Adrenal gland (tissue), 12 donors: ENCODE measurements around the gene SYNPO2. TPM values are rescaled to one million over a fixed set of nuclear protein-coding genes. Genes with fewer than 3 reads are reported as not detected.
"Not testable (repeated sequence)": the region's sequence is repeated elsewhere in the genome, so short reads cannot be mapped to it uniquely, and the experiment has no call there.

Experiments
- DNase-seq, 7 donors: peaks; one replicate each; pipeline ENCODE4 v3.0.0-alpha.2; 2019 to 2020
- H3K27ac ChIP-seq, 5 donors: fragments of 200-600 bp; sonication (generic) in 4 of 5; 1 replicate in 3 of 5; 2 replicates in 2 of 5; pipeline versions ENCODE4 v1.5.1 to v1.8.0; 2016 to 2020; ENCODE audit warnings: mild to moderate bottlenecking in 1 of 5
- H3K27me3 ChIP-seq: fragments of 200-600 bp; 2 replicates; pipeline ENCODE4 v1.8.0; 2021
- H3K36me3 ChIP-seq, 2 donors: fragments of 200-600 bp; replicated peaks in 1 of 2; 1 replicate in 1 of 2; 2 replicates in 1 of 2; pipeline versions ENCODE4 v1.5.1 to v1.8.0; 2018 to 2022
- H3K4me1 ChIP-seq, 2 donors: fragments of 200-600 bp; replicated peaks in 1 of 2; 1 replicate in 1 of 2; 2 replicates in 1 of 2; pipeline versions ENCODE4 v1.5.1 to v1.8.0; 2018 to 2021
- H3K4me3 ChIP-seq, 4 donors: fragments of 200-600 bp; sonication (generic) in 3 of 4; one replicate each; pipeline ENCODE4 v1.5.1; 2016 to 2018
- H3K9me3 ChIP-seq, 3 donors: fragments of 200-600 bp; sonication (generic) in 1 of 3; replicated peaks in 1 of 3; 1 replicate in 2 of 3; 2 replicates in 1 of 3; pipeline versions ENCODE4 v1.5.1 to v1.8.0; 2016 to 2021
- CTCF ChIP-seq, 6 experiments: fragments of 450-650 bp in 4 of 6; fragments of 200-600 bp in 2 of 6; sonication (generic) in 1 of 6; IDR thresholded peaks; 1 replicate in 5 of 6; 2 replicates in 1 of 6; pipeline versions ENCODE4 v1.5.1 to v1.8.0; 2016 to 2021; ENCODE audit warnings: antibody characterized with exemption in 6 of 6, mild to moderate bottlenecking in 2 of 6, moderate library complexity in 1 of 6
- POLR2A ChIP-seq, 2 donors: fragments of 450-650 bp; IDR thresholded peaks; one replicate each; pipeline ENCODE4 v1.6.1; 2017; ENCODE audit warnings: antibody characterized with exemption in 2 of 2, mild to moderate bottlenecking in 2 of 2, moderate library complexity in 1 of 2
- WGBS, 4 donors: extraction: QIAGEN DNeasy Blood & Tissue Kit in 2 of 4; methylation state at CpG; one replicate each; pipeline versions ENCODE4 v1.1.5 to v1.1.7; 2013 to 2017; 5-methylcytosine and 5-hydroxymethylcytosine counted together
- intact Hi-C, 2 donors: fragments of 100-400 bp; cut with DNase I; formaldehyde crosslinking; loops; one replicate each; pipeline versions ENCODE4 v1.14.1 to v1.15.0; 2022 to 2023
- polyA plus RNA-seq, 3 donors: library from polyadenylated mRNA; stranded (reverse); fragments of 200-250 nt in 2 of 3; fragments of 350-450 nt in 1 of 3; fragmentation: Illumina TruSeq in 1 of 3; extraction: RNeasy Lipid Tissue Mini Kit (QIAGEN cat#74804) in 1 of 3; gene quantifications; one replicate each; pipeline ENCODE4 v1.2.3, GENCODE V29; 2013 to 2014
- total RNA-seq, 9 donors: library from RNA; depleted of rRNA in 4 of 9; stranded (reverse); fragments of >200 nt in 4 of 9; fragments of 120-200 nt in 1 of 9; fragmentation: NEBNext Ultra II Directional in 1 of 9; extraction: Animal tissue kit (Norgen Biotek cat#: 25700) in 1 of 9; gene quantifications; one replicate each; pipeline versions ENCODE4 v1.1.0 to v1.2.4, GENCODE V29; 2013 to 2023
- donor health status: healthy with polysubstance abuse.
- donor health status: Bipolar disorder and iron deficiency.
- donor health status: DM: yes; HTN: yes; CAD: no.
- donor health status: DM: no; HTN: no; CAD: no.
- donor health status: DM: no; HTN: no; CAD: no.
- donor health status: DM: yes; HTN: yes; CAD: no.

Gene SYNPO2
- total and polyA plus RNA-seq, 12 donors, result 4.5 to 49.0 (median 18.4) TPM

- Histone ChIP-seq H3K4me1 (peaks cover 3 to 9% of the 10 kb centered on the region in 2 donors), H3K4me3 (no peak overlapping the region), H3K9me3 (no peaks in the 10 kb centered on the region), H3K36me3 (no peaks in the 10 kb centered on the region), H3K27ac (peak overlapping the region in 1 of 5 donors; percentile 17), H3K27me3 (no peaks in the 10 kb centered on the region)
- intact Hi-C loops, result no loop called here
- whole genome bisulfite sequencing, 4 donors, result 44 to 60% (median 56%) methylated on average over 4 of the region's 4 CpGs
- DNase-seq, result peak in 5 of 7 donors; percentile 26 to 60 (median 38)
- TF ChIP-seq CTCF (IDR thresholded peaks at IDR 0.05) (no peak), POLR2A (IDR thresholded peaks at IDR 0.05) (no peak)
Observed at GRCh38 chr4:119046263-119046662, 157.6 kb downstream of the SYNPO2 start.

GRCh38 chr4:119047059-119047458 is 158.4 kb downstream of the SYNPO2 start:
- H3K4me1 ChIP-seq, DNase-seq, H3K36me3 ChIP-seq, H3K4me3 ChIP-seq, intact Hi-C loops, H3K27ac ChIP-seq, H3K27me3 ChIP-seq, H3K9me3 ChIP-seq: not testable (repeated sequence)
- WGBS, 4 donors, result 87 to 91% (median 88%) methylated on average over 5 of the region's 5 CpGs

GRCh38 chr4:119048446-119048845 is 159.8 kb downstream of the SYNPO2 start:
- Histone ChIP-seq H3K36me3 (no peaks in the 10 kb centered on the region), H3K27me3 (no peaks in the 10 kb centered on the region), H3K9me3 (no peaks in the 10 kb centered on the region), H3K4me3 (no peak overlapping the region), H3K4me1 (no peaks in the 10 kb centered on the region), H3K27ac (no peak overlapping the region)
- TF ChIP-seq POLR2A (IDR thresholded peaks at IDR 0.05), result no peak
- TF ChIP-seq CTCF (IDR thresholded peaks at IDR 0.05), result no peak
- DNase-seq, result no peak
- intact Hi-C loops, result no loop called here

GRCh38 chr4:119049342-119049741 is 160.7 kb downstream of the SYNPO2 start:
- WGBS, 4 donors, result 83 to 88% (median 88%) methylated on average over 2 of the region's 2 CpGs
- Histone ChIP-seq H3K36me3 (no peaks in the 10 kb centered on the region), H3K4me1 (no peaks in the 10 kb centered on the region), H3K27ac (no peak overlapping the region), H3K27me3 (no peaks in the 10 kb centered on the region), H3K9me3 (no peaks in the 10 kb centered on the region), H3K4me3 (no peak overlapping the region)
- intact Hi-C loops, result no loop called here
- no peak for TF ChIP-seq POLR2A (IDR thresholded peaks at IDR 0.05)
- no peak for TF ChIP-seq CTCF (IDR thresholded peaks at IDR 0.05)
- DNase-seq, result no peak

- Histone ChIP-seq H3K4me1 (no peaks in the 10 kb centered on the region), H3K27ac (no peak overlapping the region)
- WGBS, 4 donors, result 85 to 91% (median 87%) methylated on average over 7 of the region's 7 CpGs
Observed at GRCh38 chr4:119050527-119051090, 162.0 kb downstream of the SYNPO2 start.

More at GRCh38 chr4:119050527-119051090, 162.0 kb downstream of the SYNPO2 start:
- TF ChIP-seq CTCF (IDR thresholded peaks at IDR 0.05) (no peak), POLR2A (IDR thresholded peaks at IDR 0.05) (no peak)
- intact Hi-C loops, result no loop called here
- Histone ChIP-seq H3K4me3 (no peak overlapping the region), H3K27me3 (no peaks in the 10 kb centered on the region), H3K9me3 (no peaks in the 10 kb centered on the region), H3K36me3 (no peaks in the 10 kb centered on the region)
- no peak for DNase-seq
